ENCODE results near the gene NTRK1.

Gene NTRK1

DNA sequence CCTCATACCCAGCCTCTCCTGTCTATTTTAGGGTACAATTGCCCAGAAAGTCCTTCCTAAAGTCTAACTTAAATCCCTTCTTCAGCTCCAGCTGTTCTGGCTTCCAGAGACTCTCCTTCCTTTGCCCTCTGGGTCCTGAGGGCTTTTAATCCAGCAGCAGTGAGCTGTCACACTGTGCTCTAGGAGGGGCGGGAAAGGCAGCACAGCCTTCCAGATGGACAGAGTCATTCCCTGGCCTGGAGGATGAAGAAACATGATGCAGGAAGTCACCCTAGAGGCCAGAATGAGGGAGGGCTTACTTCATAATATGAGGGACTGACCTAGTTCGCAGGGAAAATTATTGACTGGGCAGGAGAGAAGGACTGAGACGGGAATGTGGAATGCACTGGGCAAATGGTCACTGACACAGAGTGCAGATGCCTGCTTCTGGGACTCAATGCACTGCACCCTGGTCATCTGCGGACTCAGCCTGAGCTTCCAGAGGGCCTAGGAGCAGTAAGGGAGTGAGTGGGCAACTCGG, 45.3 kb upstream of the NTRK1 start:
- no peaks in the 10 kb centered on the region for H3K9me3 ChIP-seq (ENCODE audit: insufficient read depth, low read length)
- H3K4me1 ChIP-seq (ENCODE audit: insufficient read depth, insufficient read length): peaks cover 41% of the 10 kb centered on the region
- TF ChIP-seq YY1 (IDR thresholded peaks at IDR 0.05; ENCODE audit: insufficient read depth, insufficient read length) (no peak), ZNF274 (IDR thresholded peaks at IDR 0.05; ENCODE audit: low read depth, low read length) (no peak), SUZ12 (IDR thresholded peaks at IDR 0.05; ENCODE audit: extremely low read depth, insufficient read depth, insufficient read length) (no peak)
- H3K4me3 ChIP-seq (ENCODE audit: insufficient read length, low read depth): no peak overlapping the region
- no peak for DNase-seq (ENCODE audit: low read depth, low spot score)
- peak overlapping the region; percentile 37 for H3K9ac ChIP-seq (ENCODE audit: insufficient read length, low read depth)
- peaks cover 23% of the 10 kb centered on the region for H3K27me3 ChIP-seq (ENCODE audit: insufficient read depth, insufficient read length)
- H3K36me3 ChIP-seq (ENCODE audit: insufficient read depth, insufficient read length, low read length): no peaks in the 10 kb centered on the region

DNA sequence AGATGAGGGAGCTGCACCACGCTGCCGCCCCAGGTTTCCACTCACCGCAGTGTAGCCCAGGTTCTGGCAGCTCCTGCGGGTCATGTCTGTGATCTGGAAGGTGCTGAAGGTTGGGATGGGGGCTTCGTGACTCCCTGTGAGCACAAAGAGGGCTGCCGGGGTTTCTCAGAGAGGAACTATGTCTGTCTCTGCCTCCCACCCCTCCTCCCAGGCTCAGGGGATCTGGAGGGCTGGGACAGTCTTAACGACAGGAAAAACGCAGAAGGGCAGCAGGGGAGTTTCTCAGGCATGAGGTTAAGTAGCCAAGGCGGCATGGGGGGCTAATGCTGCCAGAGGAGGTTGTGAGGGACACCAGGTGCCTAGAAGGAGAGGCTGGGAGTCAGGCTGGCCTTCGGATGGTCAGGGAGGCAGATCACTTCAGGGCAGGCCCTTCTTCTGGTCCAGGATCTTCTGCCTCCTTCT, 44.7 kb upstream of the NTRK1 start:
- peaks cover 39% of the 10 kb centered on the region for H3K4me1 ChIP-seq (ENCODE audit: insufficient read depth, insufficient read length)

DNA sequence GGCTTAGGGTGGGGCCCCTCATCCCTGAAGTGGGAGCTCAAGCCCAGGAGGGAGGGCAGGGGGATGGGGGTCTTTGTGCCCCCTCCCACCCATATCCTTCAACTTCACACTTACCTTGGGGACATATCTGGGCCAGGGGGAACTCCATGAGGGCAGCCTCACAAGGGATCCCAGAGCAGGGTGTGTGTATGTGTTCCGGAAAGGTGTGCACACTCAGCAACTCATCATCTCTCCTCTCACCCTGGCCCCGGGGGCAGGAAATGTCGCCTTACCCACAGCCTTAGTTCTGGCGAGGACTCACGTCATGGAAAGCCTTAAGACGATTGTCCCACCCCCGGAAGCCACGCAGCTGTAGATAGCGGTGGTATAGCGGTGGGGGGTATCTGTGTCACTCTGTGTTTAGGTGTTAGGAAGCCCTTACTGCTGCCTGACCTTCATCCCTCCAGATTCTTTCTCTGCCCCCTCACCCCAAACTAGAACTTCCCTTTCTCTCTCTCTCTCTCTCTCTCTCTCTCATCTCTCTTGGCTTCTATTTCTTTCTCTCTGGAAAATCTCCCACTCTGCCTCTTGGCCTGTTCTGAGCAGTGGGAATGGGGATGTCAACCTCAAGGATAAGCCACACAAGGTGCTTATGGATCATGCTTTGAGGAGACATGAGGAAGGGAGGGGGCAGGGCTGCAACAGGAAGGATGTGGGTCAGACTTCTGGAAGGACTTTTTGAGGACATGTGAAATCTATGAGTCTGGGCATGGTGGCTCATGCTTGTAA, 43.9 kb upstream of the NTRK1 start, which contains the start of gene SH2D2A:
Gene SH2D2A (minus strand): TSS at position 288 of the 768 bp plus-strand sequence. CDS start 140 bp downstream, at position 148.
- Histone ChIP-seq H3K9me3 (ENCODE audit: insufficient read depth, low read length) (no peaks in the 10 kb centered on the region), H3K9ac (ENCODE audit: insufficient read length, low read depth) (peak within 1 kb of the TSS; percentile 37), H3K36me3 (ENCODE audit: insufficient read depth, insufficient read length, low read length) (no peaks in the 10 kb centered on the region), H3K4me3 (ENCODE audit: insufficient read length, low read depth) (no peak within 1 kb of the TSS), H3K27me3 (ENCODE audit: insufficient read depth, insufficient read length) (peaks cover 26% of the 10 kb centered on the region), H3K4me1 (ENCODE audit: insufficient read depth, insufficient read length) (peaks cover 39% of the 10 kb centered on the region)
- no peak for TF ChIP-seq SUZ12 (IDR thresholded peaks at IDR 0.05; ENCODE audit: extremely low read depth, insufficient read depth, insufficient read length)
- TF ChIP-seq ZNF274 (IDR thresholded peaks at IDR 0.05; ENCODE audit: low read depth, low read length): no peak
- no peak for TF ChIP-seq YY1 (IDR thresholded peaks at IDR 0.05; ENCODE audit: insufficient read depth, insufficient read length)
- DNase-seq (ENCODE audit: low read depth, low spot score): no peak

More for the DNA sequence above, 44.7 kb upstream of the NTRK1 start:
- peak overlapping the region; percentile 37 for H3K9ac ChIP-seq (ENCODE audit: insufficient read length, low read depth)
- TF ChIP-seq SUZ12 (IDR thresholded peaks at IDR 0.05; ENCODE audit: extremely low read depth, insufficient read depth, insufficient read length) (no peak), ZNF274 (IDR thresholded peaks at IDR 0.05; ENCODE audit: low read depth, low read length) (no peak), YY1 (IDR thresholded peaks at IDR 0.05; ENCODE audit: insufficient read depth, insufficient read length) (no peak)
- H3K4me3 ChIP-seq (ENCODE audit: insufficient read length, low read depth): no peak overlapping the region
- H3K9me3 ChIP-seq (ENCODE audit: insufficient read depth, low read length): no peaks in the 10 kb centered on the region
- no peaks in the 10 kb centered on the region for H3K36me3 ChIP-seq (ENCODE audit: insufficient read depth, insufficient read length, low read length)
- no peak for DNase-seq (ENCODE audit: low read depth, low spot score)
- peaks cover 23% of the 10 kb centered on the region for H3K27me3 ChIP-seq (ENCODE audit: insufficient read depth, insufficient read length)

DNA sequence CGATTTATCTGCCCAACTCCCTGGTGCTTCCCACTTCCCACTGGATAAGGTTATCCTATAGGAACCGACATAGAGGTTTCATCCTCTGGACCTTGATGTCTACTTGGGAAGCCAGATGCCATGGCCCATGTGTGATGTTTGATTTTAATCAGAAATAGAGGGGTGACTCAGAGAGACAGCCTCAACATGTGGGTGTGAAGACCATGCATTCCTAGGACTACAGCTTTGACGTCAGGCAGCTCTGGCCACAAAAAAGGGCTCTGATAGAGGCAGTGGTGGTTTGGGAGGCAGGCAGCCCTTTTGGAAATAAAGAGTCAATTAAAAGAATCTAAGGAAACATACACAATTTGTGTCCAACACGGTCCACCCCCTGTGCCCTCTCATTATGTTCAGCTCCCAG, 38.9 kb upstream of the NTRK1 start:
- Histone ChIP-seq H3K36me3 (ENCODE audit: insufficient read depth, insufficient read length, low read length) (no peaks in the 10 kb centered on the region), H3K4me1 (ENCODE audit: insufficient read depth, insufficient read length) (peaks cover under 1% of the 10 kb centered on the region), H3K9me3 (ENCODE audit: insufficient read depth, low read length) (no peaks in the 10 kb centered on the region), H3K4me3 (ENCODE audit: insufficient read length, low read depth) (no peak overlapping the region), H3K27me3 (ENCODE audit: insufficient read depth, insufficient read length) (peaks cover 5% of the 10 kb centered on the region), H3K9ac (ENCODE audit: insufficient read length, low read depth) (no peak overlapping the region)
- DNase-seq (ENCODE audit: low read depth, low spot score): no peak
- TF ChIP-seq YY1 (IDR thresholded peaks at IDR 0.05; ENCODE audit: insufficient read depth, insufficient read length) (no peak), ZNF274 (IDR thresholded peaks at IDR 0.05; ENCODE audit: low read depth, low read length) (no peak), SUZ12 (IDR thresholded peaks at IDR 0.05; ENCODE audit: extremely low read depth, insufficient read depth, insufficient read length) (no peak)

DNA sequence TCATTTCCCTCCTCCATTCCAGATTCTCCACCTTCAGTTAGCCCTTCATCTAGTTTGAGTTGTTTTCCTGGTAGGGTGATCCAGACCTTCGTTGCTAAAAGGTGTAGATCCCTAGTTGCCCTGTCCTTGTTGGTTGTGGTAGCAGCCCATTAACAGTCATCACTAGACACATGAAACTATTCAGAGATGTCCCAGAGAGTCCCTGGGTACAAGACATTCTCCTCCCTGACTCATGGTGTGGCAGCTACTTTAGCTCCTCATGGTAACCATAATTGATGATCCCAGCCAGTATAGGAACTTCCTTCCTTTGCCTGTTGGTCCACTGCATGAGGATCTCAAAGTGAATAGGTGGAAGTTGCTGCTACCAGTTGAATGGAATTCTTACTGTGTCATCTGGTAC, 38.0 kb upstream of the NTRK1 start:
- no peak for DNase-seq (ENCODE audit: low read depth, low spot score)
- Histone ChIP-seq H3K27me3 (ENCODE audit: insufficient read depth, insufficient read length) (peaks cover 5% of the 10 kb centered on the region), H3K9ac (ENCODE audit: insufficient read length, low read depth) (no peak overlapping the region), H3K36me3 (ENCODE audit: insufficient read depth, insufficient read length, low read length) (no peaks in the 10 kb centered on the region), H3K9me3 (ENCODE audit: insufficient read depth, low read length) (no peaks in the 10 kb centered on the region), H3K4me1 (ENCODE audit: insufficient read depth, insufficient read length) (no peaks in the 10 kb centered on the region), H3K4me3 (ENCODE audit: insufficient read length, low read depth) (no peak overlapping the region)
- no peak for TF ChIP-seq ZNF274 (IDR thresholded peaks at IDR 0.05; ENCODE audit: low read depth, low read length)
- no peak for TF ChIP-seq SUZ12 (IDR thresholded peaks at IDR 0.05; ENCODE audit: extremely low read depth, insufficient read depth, insufficient read length)
- TF ChIP-seq YY1 (IDR thresholded peaks at IDR 0.05; ENCODE audit: insufficient read depth, insufficient read length): no peak

DNA sequence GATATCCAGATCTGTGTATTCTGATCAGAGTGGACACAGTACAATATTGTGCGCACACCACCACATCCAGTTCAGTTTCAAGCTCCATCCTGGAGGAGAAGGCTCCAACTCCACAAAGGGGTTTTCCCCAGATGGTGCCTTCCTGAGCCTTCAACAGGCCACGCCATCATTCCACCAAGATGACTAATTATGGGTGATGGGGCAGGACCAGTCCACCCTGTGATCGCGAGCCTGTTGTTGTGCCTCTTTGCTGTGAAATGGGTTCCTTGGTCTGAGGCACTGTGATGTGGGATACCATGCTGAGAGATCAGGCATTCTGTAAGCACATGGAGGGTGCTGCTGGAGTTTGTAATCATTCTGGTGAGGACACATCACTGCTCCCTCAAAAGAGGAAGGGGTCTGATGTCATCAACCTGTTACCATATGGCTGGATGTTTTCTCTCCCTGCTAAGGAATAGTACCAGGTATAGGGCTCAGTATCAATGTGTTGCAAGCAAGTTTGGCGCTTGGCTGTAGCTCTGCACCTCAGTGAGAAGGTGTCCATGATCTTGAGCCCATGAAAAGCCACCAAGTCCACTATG, 37.4 kb upstream of the NTRK1 start:
- no peak for TF ChIP-seq ZNF274 (IDR thresholded peaks at IDR 0.05; ENCODE audit: low read depth, low read length)
- TF ChIP-seq YY1 (IDR thresholded peaks at IDR 0.05; ENCODE audit: insufficient read depth, insufficient read length): no peak
- TF ChIP-seq SUZ12 (IDR thresholded peaks at IDR 0.05; ENCODE audit: extremely low read depth, insufficient read depth, insufficient read length): no peak
- Histone ChIP-seq H3K36me3 (ENCODE audit: insufficient read depth, insufficient read length, low read length) (no peaks in the 10 kb centered on the region), H3K27me3 (ENCODE audit: insufficient read depth, insufficient read length) (peaks cover 5% of the 10 kb centered on the region), H3K9me3 (ENCODE audit: insufficient read depth, low read length) (no peaks in the 10 kb centered on the region), H3K4me3 (ENCODE audit: insufficient read length, low read depth) (no peak overlapping the region), H3K9ac (ENCODE audit: insufficient read length, low read depth) (no peak overlapping the region), H3K4me1 (ENCODE audit: insufficient read depth, insufficient read length) (peaks cover 2% of the 10 kb centered on the region)
- no peak for DNase-seq (ENCODE audit: low read depth, low spot score)

DNA sequence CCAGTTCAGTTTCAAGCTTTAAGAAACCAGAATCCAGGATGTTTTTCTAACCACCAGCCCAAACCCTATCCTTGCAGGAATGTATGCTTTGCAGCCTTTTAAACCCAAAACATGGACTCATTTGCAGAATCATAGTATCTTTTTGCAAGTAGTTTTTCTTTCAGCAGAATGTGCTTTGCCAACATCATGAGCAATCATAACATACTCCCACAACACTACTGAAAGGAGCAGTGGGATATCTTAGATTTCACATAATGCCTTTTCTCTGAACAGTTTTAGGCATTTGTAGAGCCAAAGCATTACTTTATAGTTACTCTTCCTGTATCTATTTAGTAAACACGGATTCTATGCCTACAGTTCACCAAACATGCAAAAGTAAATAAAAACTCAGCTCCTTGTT, 34.0 kb upstream of the NTRK1 start:
- no peak for TF ChIP-seq YY1 (IDR thresholded peaks at IDR 0.05; ENCODE audit: insufficient read depth, insufficient read length)
- DNase-seq (ENCODE audit: low read depth, low spot score): no peak
- no peak overlapping the region for H3K4me3 ChIP-seq (ENCODE audit: insufficient read length, low read depth)

More for the DNA sequence above, 34.0 kb upstream of the NTRK1 start:
- H3K9ac ChIP-seq (ENCODE audit: insufficient read length, low read depth): no peak overlapping the region
- H3K9me3 ChIP-seq (ENCODE audit: insufficient read depth, low read length): no peaks in the 10 kb centered on the region
- no peaks in the 10 kb centered on the region for H3K36me3 ChIP-seq (ENCODE audit: insufficient read depth, insufficient read length, low read length)
- peaks cover 4% of the 10 kb centered on the region for H3K4me1 ChIP-seq (ENCODE audit: insufficient read depth, insufficient read length)
- peaks cover 5% of the 10 kb centered on the region for H3K27me3 ChIP-seq (ENCODE audit: insufficient read depth, insufficient read length)

Measured in NT2/D1 (cell line).